ENCODE data around the gene SLC4A5. TPM values are rescaled to one million over a fixed set of nuclear protein-coding genes. Genes with fewer than 3 reads are reported as not detected.

The SLC4A5 gene
- total RNA-seq, 1 donor from 2014 or later: 4.2 TPM

- intact Hi-C loops (cut with DNase I): no loop called here
- Histone ChIP-seq H3K27ac (peak overlapping the region; percentile 92), H3K27me3 (ENCODE audit: low read depth) (no peaks in the 10 kb centered on the region), H3K4me3 (peak overlapping the region; percentile 70), H3K36me3 (no peaks in the 10 kb centered on the region), H3K4me1 (peaks cover 28% of the 10 kb centered on the region), H3K9me3 (no peaks in the 10 kb centered on the region)
- TF ChIP-seq CTCF (IDR thresholded peaks at IDR 0.05): no peak
- ATAC-seq: no peak
- DNase-seq: no peak
Measured at GRCh38 chr2:74199871-74200305, 143.3 kb downstream of the SLC4A5 start.

- H3K27ac ChIP-seq: peak overlapping the region; percentile 92
- no peaks in the 10 kb centered on the region for H3K36me3 ChIP-seq
- ATAC-seq: peak in 1 of 2 donors; percentile 2
- H3K4me1 ChIP-seq: peaks cover 28% of the 10 kb centered on the region
- no peaks in the 10 kb centered on the region for H3K27me3 ChIP-seq (ENCODE audit: low read depth)
- no peak for DNase-seq
- peak overlapping the region; percentile 70 for H3K4me3 ChIP-seq
- intact Hi-C loops (cut with DNase I): no loop called here
- H3K9me3 ChIP-seq: no peaks in the 10 kb centered on the region
- no peak for TF ChIP-seq CTCF (IDR thresholded peaks at IDR 0.05)
Measured at GRCh38 chr2:74199275-74199701, 143.9 kb downstream of the SLC4A5 start.

GRCh38 chr2:74198461-74199274, 144.5 kb downstream of the SLC4A5 start, which contains the start of gene MTHFD2:
Gene MTHFD2 (plus strand): TSS chr2:74198615. CDS start chr2:74198642, 27 bp downstream.
- no peaks in the 10 kb centered on the region for H3K36me3 ChIP-seq
- H3K9me3 ChIP-seq: no peaks in the 10 kb centered on the region
- peak; percentile 72 for TF ChIP-seq CTCF (IDR thresholded peaks at IDR 0.05)
- peak within 1 kb of the TSS; percentile 70 for H3K4me3 ChIP-seq
- peak within 1 kb of the TSS; percentile 92 for H3K27ac ChIP-seq
- intact Hi-C loops (cut with DNase I): no loop called here
- DNase-seq (peak; percentile 96), ATAC-seq (peak; percentile 98 to 99)
- H3K27me3 ChIP-seq (ENCODE audit: low read depth): no peaks in the 10 kb centered on the region
- peaks cover 28% of the 10 kb centered on the region for H3K4me1 ChIP-seq

GRCh38 chr2:74198023-74198460, 145.2 kb downstream of the SLC4A5 start:
- peaks cover 28% of the 10 kb centered on the region for H3K4me1 ChIP-seq
- peak overlapping the region; percentile 70 for H3K4me3 ChIP-seq
- no peak for ATAC-seq
- peak overlapping the region; percentile 92 for H3K27ac ChIP-seq
- H3K9me3 ChIP-seq: no peaks in the 10 kb centered on the region
- no peak for DNase-seq
- no peaks in the 10 kb centered on the region for H3K36me3 ChIP-seq
- intact Hi-C loops (cut with DNase I): no loop called here
- H3K27me3 ChIP-seq (ENCODE audit: low read depth): no peaks in the 10 kb centered on the region
- TF ChIP-seq CTCF (IDR thresholded peaks at IDR 0.05): no peak

GRCh38 chr2:74197049-74197448, 146.2 kb downstream of the SLC4A5 start:
- TF ChIP-seq CTCF (IDR thresholded peaks at IDR 0.05): no peak
- intact Hi-C loops (cut with DNase I): no loop called here
- H3K4me1 ChIP-seq: peaks cover 24% of the 10 kb centered on the region
- H3K27me3 ChIP-seq (ENCODE audit: low read depth): no peaks in the 10 kb centered on the region
- H3K36me3 ChIP-seq: no peaks in the 10 kb centered on the region
- ATAC-seq (no peak), DNase-seq (no peak)
- no peaks in the 10 kb centered on the region for H3K9me3 ChIP-seq
- H3K4me3 ChIP-seq: no peak overlapping the region
- H3K27ac ChIP-seq: no peak overlapping the region
